Smooth muscle cell of the brain vasculature (primary cell): ENCODE results near the gene CD9.
"Not testable (repeated sequence)": the region's sequence is repeated elsewhere in the genome, so short reads cannot be mapped to it uniquely, and the experiment has no call there.

Experiments used
- DNase-seq: peaks from one replicate; pipeline ENCODE4 v3.0.0-alpha.2; 2012; ENCODE audit warnings: low read depth, low spot score

The CD9 gene

DNA sequence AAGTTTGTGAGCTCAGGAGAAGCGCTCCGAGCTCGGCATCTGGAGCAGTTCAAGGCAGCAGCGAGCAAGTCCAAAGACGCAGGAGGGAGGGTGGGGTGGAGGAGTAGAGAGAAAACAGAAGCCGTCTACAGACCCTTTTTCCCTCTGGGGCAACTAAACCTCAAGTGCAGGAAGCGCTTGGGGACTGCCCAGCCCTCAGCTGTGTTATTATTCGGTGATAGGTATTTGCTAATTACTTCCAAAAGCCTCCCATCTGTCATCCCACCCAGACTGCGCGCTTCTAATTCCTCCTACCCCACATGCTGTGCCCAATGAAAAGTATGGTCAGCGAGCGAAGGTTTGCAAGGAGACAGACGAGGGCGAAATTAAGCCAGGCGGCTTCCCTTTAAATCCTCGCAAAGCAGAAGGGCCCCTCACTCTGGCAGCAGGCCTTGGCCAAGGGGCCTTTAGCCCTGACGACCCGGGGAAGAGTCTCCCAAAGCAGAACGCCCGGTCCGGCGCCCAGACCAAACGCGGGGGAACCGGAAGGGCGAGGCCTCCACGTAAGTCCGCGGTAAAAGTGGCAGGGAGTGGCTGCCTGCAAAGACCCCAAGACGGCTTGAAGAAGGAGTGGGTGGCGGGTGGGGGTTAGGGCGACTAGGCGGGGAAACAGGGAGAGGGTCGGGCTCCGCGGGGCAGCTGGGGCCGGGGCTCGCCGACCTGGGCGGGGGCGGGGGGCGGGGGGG is 507 bp upstream of the CD9 start:
- DNase-seq = no peak

DNA sequence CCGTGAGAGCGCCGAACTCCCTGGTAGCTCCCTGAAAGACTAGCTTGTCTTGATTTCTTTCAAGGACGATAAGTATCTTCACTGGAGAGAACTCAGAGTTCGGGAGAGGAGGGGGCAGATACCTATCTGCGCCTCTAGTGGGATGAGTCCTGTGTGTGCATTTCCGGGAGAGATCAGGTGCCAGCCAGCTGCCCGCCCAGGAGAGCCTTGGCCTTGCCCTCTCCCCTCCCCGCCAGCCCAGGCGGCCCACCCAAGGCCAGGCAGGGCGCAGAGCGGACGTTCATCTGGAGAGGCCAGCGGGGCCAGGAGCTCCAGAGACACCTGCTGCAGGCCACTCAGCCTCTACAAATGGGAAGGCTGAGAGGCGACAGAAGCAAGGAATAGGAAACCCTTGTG is 1.0 kb downstream of the CD9 start:
- no peak for DNase-seq

DNA sequence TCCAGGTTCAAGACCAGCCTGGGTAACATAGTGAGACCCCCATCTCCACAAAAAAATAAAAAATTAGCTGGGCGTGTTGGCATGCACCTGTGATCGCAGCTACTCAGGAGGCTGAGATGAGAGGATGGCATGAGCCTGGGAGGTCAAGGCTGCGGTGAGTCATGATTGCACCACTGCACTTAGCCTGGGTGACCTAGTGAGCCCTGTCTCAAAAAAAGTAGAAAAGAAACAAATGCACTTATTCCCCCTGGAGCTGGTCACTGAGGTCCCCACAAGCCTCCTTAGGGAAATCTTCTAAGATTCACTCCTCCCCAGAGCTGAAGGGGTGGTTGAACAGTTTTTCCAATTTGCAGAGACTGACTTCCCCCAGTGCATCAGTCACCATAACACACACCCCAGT is 1.6 kb downstream of the CD9 start:
- no peak for DNase-seq

DNA sequence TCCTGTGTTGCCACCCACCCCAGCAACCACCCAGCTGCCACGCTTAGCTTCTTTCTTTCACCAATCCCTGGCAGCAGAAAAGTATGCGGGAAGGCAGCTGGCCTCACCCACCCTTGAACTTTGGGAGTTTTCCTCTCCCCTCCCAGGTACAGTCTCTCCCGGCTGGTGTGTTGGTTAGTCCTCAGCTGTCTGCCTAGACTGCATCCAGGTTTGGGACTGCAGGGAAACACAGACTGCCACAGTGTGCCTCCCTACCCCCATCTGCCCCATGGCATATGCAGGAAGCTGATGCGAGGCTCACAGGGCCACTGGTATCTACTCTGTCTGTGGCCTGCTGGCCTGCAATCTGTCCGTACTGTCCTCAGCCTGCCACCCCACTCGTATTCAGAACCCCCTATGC is 2.1 kb downstream of the CD9 start:
- DNase-seq = no peak

DNA sequence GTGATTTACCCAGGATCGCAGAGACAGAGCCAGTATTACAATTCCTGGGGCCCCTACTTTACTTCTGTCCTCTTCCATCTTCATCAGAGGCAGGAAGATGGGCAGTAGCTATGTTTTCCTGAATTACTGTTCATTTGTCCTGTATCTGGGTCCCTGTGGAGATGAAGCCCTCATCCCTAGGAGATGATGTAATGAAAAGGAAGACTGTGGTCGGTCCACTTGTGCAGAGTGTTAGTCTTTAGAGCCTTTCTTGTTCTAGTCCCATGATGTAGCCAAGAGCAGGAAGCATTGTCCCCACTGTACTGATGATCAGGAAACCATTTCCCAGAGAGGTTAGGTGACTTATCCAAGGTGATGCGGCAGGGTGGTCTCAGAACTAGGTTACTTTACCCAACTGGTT is 2.6 kb downstream of the CD9 start:
- no peak for DNase-seq

DNA sequence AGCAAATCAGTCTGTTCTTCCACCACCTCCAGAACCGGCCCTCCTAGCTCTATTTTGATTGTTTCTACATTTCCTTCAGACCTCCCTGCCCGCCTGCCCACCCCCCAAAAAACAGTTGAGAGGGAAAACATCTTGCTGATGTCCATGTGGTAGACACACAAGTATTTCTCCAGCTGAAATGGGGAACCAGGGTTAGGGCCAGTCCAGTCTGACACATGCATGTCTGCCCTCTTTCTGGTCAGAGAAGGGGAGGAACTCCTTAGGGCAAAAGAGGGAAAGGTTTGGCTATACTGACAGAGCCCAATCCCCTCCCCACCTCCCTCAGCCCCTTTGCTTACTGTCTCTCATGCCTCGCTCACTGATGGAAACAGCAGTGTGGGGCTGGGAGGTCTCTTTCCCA is 3.4 kb downstream of the CD9 start:
- DNase-seq = no peak

DNA sequence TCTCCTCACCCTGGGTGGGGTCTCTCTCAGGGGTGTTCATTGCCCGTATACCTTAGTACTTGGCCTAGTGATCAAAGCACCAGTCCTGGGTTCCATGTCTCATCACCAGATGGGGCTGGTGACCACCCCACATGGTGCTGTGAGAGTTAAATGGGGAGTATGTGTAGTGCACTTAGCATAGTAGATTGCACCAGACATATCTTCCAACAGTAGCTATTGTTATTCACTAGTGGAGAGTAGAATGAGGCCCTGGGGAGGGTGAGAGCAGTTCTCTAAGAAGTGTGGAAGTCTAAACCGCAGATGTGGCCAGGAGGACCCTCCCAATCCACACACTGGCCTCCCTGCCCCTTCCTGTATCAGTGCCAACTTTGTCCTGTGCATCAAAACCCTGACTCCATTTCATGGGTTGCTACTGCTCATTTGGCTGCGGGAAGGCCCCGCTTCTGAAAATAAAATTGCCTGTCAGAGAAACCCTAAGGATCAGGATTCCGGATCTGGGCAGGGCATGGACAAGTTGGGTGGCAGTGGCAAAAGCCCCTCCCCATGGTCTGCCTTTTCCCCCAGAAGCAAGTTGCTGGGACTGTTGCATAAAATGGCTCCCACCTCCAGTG is 4.4 kb downstream of the CD9 start:
- DNase-seq = no peak

DNA sequence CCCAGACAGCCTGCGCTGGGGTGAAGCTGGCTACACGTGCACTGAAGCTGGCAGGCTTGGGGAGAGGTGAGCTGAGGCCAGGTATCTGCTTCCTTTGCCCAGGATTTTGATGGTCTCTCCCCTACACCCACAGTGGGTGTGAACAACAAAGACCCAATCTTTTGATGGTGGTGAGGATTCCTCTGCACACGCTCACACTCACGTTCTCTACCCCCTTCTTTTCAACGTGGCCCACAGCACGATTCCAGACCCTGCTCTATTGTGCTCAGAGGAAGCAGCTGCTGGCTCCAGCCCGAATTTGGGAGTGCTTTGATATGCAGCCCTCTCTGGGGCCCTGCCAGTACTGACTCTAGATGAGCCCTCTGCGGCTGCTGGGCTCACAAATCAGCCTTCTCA is 4.9 kb downstream of the CD9 start:
- DNase-seq = no peak

DNA sequence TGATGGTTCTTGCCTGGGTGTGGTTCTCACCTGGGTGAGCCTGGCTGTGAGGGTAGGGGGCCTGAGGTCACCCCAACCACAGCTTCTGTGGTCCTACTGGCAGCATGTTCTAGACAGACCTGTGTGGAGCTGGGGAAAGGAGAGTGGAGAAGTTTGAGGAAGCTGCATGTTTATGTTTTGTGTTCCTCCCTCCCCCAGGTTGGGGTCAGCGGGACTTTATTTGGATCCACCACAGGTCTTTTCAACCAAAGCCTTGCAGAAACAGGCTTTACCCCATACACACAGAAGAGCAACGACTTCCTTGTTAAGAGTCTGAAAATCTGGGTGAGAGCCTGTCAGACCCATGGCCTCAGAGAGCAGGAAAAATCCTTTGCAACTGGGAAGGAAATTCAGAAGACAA is 5.6 kb downstream of the CD9 start:
- DNase-seq = no peak

DNA sequence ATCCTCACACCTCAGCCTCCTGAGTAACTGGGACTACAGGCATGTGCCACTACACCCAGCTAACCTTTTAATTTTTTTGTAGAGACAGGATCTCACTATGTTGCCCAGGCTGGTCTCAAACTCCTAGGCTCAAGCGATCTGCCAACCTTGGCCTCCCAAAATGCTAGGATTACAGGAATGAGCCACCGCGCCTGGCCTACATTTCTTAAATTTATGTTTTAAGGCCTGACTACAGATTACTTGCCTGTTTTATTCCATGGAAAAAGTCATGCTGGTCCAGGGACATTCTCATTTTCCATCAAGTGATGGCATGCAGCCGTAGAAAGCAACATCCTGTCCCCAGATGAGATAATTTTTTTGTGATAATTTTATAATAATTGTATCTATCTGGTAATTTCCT is 6.1 kb downstream of the CD9 start:
- no peak for DNase-seq

DNA sequence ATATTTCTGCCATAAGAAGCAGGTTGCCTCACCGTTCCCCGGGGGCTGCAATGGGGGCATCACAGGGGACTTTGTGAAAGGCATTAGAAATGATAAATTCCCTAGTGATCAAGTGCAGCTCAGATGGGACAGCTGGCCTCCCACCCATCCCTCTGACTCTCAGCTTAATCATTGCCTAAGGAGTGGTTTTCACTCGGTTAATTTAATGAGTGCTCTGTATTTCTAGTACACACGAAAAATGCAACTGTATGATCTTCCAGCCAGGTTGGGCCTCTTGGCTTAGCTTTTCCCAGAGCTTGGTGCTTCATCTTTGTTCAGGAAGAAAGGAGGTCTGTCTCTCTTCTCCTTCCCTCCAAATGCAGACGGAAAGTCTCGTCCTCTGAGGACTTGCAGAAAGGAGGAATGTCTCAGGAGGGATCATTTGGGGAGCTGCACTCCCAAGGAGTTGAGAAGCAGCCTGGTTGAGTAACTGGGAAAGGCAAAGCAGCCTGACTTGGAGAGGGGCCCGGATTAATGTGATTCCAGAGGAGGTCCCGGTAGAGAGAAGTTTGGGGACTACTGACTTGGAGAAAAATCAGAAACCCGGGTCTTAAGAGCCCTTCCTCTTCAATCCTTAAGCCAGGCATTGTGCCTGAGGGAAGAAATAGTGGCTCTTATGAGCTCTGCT is 7.2 kb downstream of the CD9 start:
- no peak for DNase-seq

DNA sequence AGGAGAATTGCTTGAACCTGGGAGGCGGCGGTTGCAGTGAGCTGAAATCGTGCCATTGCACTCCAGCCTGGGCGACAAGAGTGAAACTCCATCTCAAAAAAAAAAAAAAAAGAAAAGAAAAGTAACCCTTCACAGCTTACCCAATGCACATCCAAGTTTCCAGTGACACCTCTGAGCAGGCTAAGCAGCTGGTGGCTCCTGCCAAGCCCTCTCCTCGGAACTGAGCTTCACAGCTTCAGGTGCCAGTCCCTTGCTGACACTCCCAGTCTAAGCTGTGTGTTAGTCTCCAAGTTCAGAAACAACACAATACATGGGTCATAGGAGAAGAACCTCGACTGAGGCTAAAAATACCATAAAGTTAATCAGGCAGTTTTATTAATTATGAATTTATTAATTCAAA is 7.9 kb downstream of the CD9 start:
- no peak for DNase-seq

DNA sequence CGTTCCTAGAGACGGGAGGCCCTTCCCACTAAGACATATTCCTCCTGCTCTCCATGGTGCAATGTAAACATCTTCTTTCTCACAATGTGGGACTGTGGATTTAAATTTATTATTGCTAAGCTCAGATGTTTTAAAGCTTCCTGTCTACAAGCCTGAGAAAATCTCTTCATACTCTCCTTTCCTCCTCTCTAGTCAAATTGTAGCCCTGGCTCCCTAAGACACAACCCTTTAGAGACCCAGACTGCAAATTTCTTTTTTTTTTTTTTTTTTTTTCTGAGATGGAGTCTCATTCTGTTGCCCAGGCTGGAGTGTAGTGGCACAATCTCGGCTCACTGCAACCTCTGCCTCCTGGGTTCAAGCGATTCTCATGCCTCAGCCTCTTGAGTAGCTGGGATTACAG is 9.2 kb downstream of the CD9 start:
- not testable (repeated sequence) for DNase-seq

DNA sequence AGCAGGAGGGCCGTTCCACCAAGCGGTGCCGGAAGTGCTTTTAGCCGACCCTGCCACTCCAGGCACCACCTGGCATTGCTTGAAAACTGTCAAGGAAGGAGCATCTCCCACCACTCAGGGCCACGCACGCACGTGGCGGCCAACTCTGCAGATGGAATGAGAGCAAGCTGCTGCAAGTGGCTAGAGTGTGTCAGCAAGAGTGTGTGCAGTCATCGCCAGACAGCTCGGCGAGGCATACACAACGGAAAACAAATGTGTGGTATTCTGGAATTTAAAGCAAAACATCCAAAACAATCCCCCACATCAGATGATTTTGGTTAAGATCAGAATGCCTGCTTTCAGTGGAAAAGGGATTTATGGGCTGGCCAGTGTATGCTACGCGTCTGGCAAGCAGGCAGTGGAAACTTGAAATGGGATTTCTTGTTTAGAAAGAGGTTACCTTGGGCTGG is 11.2 kb downstream of the CD9 start:
- no peak for DNase-seq

DNA sequence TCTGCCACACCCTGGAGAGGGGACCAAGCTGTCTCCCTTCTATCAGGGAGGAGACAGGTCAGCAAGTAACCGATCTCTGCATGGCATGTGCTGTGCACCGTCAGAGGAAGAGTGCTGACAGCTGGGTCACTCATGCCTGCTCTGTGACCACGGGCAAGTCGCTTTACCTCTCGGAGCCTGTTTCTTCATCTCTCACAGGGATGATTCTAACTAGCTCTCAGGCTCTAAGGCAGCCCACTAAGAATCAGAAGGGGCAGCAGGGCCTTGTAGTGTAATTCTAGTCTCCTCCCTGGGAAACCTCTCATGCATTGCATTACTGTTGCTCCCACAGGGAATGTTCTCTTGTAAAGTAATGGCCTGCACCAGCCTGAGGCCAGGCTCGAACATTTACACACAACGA is 11.9 kb downstream of the CD9 start:
- no peak for DNase-seq

DNA sequence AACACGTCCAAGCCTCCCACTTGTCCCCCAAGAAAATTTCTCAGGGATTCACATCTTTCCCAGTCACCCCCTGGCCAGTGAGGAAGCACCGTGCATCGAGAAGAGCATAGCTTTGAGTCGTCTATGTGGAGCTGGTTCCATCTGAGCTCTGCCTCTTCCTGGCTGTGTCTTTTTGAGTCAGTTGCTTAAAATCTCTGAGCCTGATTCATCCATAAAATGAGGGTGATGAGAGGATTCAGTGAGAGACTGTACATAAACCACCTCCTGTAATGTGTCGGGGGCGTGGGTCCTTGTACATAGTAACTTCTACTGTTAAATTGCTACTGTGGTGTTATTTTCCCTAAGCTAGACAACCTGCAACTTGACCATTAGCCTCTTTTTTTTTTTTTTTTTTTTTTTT is 13.8 kb downstream of the CD9 start:
- no peak for DNase-seq

DNA sequence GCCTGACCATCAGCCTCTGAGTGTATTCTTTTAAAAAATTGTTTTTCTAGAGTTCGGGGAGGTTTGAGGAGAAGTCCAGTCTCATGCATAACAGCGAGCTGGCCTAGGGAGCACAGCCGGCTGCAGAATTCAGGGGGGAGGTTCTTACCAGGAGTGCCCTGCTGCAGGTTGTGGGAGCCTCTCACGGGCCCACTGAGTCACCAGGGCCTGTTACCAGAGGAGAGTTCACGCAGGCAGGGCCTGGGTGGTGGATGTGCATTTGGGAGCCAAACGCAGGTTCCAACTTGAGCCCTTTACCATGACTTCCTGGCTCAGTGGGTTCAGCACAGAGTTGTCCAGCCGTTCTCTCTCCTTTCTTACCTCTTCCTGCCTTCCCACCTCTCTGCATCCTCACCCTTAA is 14.4 kb downstream of the CD9 start:
- DNase-seq = no peak

DNA sequence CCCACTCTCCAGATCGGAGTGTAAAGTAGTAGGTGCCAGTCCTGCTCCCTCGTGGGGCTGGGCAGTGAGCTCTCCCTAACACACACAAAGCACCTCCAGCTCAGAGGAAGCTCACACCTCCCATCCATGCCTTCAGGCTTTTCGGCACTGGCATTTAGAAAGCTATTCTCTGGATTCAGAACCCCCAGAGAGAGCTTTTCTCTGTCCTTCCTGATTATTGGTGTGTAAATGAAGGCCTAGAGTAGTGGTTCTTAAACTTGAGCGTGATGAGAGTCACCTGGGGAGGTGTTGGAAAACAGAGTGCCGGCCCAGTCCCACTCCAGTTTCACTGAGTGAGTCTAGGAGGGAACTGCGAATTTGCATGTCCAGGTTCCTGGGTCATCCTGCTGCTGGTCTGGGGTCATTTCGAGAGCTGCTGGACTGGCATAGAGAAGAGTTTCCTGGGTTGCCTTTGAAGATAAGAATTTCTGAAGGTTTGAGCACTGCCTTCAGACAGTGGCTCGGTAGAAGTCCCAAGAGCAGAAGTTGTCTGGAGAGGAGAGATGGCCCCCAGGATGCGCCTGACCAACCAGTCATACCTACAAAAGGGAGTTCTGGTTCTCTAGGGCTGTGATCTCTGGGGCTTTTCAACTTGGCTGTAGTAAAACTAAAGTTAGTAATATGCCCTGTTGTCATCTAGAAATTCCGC is 15.1 kb downstream of the CD9 start:
- DNase-seq = no peak

DNA sequence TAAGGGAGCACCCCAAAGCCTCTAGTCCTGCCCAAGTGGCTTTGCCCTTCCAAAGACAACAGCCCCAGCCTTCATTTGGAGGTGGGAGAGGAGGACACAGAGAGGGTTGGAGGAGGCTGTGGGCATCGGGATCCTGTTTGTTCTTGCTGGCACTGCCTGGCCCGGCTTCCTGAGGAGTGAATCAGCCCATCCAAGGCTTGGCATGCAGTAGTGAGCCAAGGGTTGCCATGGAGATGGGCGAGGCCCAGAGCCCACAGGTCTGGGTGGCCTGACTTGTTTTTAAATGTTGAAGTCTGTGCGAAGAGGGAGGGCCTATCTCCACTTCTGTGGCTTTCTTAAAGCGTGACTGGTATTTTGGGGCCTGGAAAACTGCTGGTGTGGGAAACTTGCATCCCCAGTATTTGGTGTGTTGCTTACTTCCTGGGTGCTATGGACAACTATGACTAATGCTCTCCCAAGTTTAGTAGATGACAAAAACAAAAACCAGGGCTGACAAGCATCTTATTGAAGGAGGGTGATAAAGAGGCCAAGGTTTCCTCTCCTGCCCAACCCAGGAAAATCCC is 15.8 kb downstream of the CD9 start:
- DNase-seq = no peak

DNA sequence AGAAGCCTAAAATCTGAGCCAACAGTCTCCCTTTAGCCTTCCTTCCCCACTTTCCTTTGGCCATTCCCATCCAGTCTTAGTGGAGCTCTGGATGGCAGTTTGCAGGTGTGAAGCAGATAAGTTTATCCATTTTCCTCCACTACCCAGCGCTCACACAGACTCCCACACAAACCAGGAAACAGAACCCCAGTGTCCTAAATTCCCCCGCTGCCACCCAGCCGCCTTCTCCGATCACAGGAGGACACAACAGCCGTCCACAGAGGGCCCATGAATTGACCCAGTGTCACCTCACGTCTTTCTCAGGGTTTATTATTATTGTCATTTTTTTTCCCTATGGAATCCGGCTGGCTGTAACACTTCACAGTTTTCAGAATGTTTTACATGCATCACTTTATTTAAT is 16.4 kb downstream of the CD9 start:
- DNase-seq = no peak

DNA sequence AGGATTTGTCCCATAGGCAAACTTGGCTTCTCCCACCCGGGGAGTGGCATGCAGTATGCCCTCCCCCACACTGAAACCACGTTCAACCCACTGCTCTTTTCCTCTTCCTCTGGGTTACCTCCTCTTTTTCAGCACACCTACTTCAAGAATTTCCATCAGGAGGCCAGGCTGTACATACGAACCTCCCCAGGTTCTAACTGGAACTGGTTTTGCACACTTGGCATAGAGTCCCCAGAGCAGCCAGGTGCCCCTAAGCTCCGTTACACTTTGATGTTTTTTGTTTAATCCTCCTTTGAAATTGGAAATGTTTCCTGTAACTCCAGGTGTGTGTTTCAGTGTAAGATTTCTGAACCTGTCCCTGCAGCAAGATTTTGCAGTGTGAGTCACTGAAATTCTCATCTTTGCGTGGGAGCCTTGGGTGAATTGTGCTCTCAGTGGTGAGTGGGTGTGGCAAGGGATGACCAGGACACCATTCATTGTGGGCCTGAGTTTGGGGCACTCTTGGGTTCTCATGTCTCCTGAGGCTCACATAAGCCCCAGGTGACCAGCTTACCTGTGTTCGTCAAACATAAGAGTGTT is 18.2 kb downstream of the CD9 start:
- DNase-seq = no peak

DNA sequence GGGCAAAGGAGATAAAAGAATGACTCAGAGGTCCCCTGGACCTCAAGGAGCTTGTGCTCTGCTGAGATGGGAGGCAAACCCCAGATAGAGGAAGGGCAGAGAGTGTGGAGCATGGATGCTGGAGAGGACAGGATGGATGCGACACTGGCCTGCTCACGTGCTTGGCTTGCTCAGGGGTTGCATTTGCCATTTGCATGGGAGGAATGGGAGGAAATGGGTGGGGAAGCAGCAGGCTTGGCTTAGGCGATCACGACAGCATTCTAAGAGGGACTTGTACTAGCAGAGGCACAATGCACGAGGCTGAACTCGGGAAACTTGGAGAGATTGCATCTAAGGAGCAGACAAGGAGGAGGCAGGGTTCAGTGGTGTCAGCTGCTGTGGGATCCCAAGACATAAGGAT is 19.8 kb downstream of the CD9 start:
- no peak for DNase-seq
